GM12878 (cell line): Measurements from ENCODE around the gene DGKE. TPM values are rescaled to one million over a fixed set of nuclear protein-coding genes. Genes with fewer than 3 reads are reported as not detected.

Experiments used
- ATAC-seq: fragments of 200-7000 bp; cut with Tn5 transposase; 3 replicates; pipeline ENCODE4 v1.9.1; 2020; ENCODE audit warnings: mild to moderate bottlenecking, moderate library complexity
- BruUV-seq: library from RNA; stranded (reverse); fragments of 400-500 nt; replicated peaks from 2 replicates; lab custom pipeline; 2021; lab: Mats Ljungman, UMichigan
- CTCF ChIA-PET: fragments of 300-600 bp; sonication (Branson Sonifier 250); formaldehyde crosslinking; extraction: SDS; loops from one replicate; lab custom pipeline; 2021; ENCODE audit warnings: inconsistent platforms; lab: Yijun Ruan, JAX
- POLR2A ChIA-PET: fragments of 350-600 bp; formaldehyde crosslinking; extraction: SDS; loops from one replicate; lab custom pipeline; 2021; ENCODE audit warnings: inconsistent platforms; lab: Charles Lee
- RAD21 ChIA-PET: fragments of 300-600 bp; sonication (Branson Sonifier 250); formaldehyde crosslinking; loops from one replicate; lab custom pipeline; 2023; ENCODE audit warnings: antibody characterized with exemption; ENCODE audit not compliant: unreplicated experiment; lab: Charles Lee
- SMC1A ChIA-PET: fragments of 300-600 bp; sonication (Branson Sonifier 250); formaldehyde crosslinking; loops from one replicate; lab custom pipeline; 2023; ENCODE audit not compliant: unreplicated experiment, uncharacterized antibody; lab: Charles Lee
- DNase-seq: peaks from one replicate; pipeline ENCODE4 v3.0.0-alpha.2; 2011; ENCODE audit warnings: low read depth, low spot score
- FAIRE-seq: peaks from 3 replicates; lab custom pipeline; 2011; peaks lifted over from hg19 to GRCh38; lab: Jason Lieb, UNC
- H2AFZ ChIP-seq: 2 replicates; pipeline ENCODE4 v1.6.0; 2011; ENCODE audit warnings: low read depth, low read length, control low read depth; ENCODE audit not compliant: control insufficient read depth
- H3K27ac ChIP-seq: 2 replicates; pipeline ENCODE4 v1.5.1; 2011; ENCODE audit warnings: control low read depth; ENCODE audit not compliant: control insufficient read depth, insufficient read depth
- H3K27me3 ChIP-seq, 2 experiments: replicated peaks in 1 of 2; 2 replicates each; pipeline versions ENCODE4 v1.6.0 to v1.6.1; 2011; ENCODE audit warnings: low read length in 1 of 2; ENCODE audit not compliant: control insufficient read depth in 2 of 2, insufficient read depth in 2 of 2
- H3K36me3 ChIP-seq, 2 experiments: 2 replicates each; pipeline ENCODE4 v1.5.1; 2011; ENCODE audit warnings: low read length in 1 of 2; ENCODE audit not compliant: control insufficient read depth in 2 of 2, insufficient read depth in 2 of 2
- H3K4me1 ChIP-seq: 2 replicates; pipeline ENCODE4 v1.6.1; 2011; ENCODE audit warnings: mild to moderate bottlenecking, low read length, moderate library complexity, mixed read lengths; ENCODE audit not compliant: control insufficient read depth, insufficient read depth
- H3K4me2 ChIP-seq: 2 replicates; pipeline ENCODE4 v1.6.0; 2011; ENCODE audit warnings: control low read depth; ENCODE audit not compliant: control insufficient read depth, insufficient read depth
- H3K4me3 ChIP-seq: fragments of 200-600 bp; sonication (generic); 2 replicates; pipeline ENCODE4 v1.5.1; 2016
- H3K79me2 ChIP-seq: 2 replicates; pipeline ENCODE4 v1.6.0; 2011; ENCODE audit warnings: low read length; ENCODE audit not compliant: control insufficient read depth, insufficient read depth
- H3K9ac ChIP-seq: 2 replicates; pipeline ENCODE4 v1.8.0; 2011; ENCODE audit warnings: low read length, control low read depth, mixed read lengths; ENCODE audit not compliant: control insufficient read depth, insufficient read depth
- H3K9me3 ChIP-seq: replicated peaks from 3 replicates; pipeline ENCODE4 v1.5.1; 2011; ENCODE audit warnings: mild to moderate bottlenecking, low read length; ENCODE audit not compliant: control insufficient read depth, insufficient read depth
- H4K20me1 ChIP-seq: 2 replicates; pipeline ENCODE4 v1.6.0; 2011; ENCODE audit not compliant: control insufficient read depth, insufficient read depth
- HDAC6 ChIP-seq: fragments of 200-600 bp; sonication (generic); IDR thresholded peaks from one replicate; pipeline ENCODE4 v1.8.0; 2017; ENCODE audit warnings: antibody characterized with exemption; ENCODE audit not compliant: unreplicated experiment
- NR2C1 ChIP-seq: fragments of 450-650 bp; IDR thresholded peaks from 2 replicates; pipeline ENCODE4 v1.6.1; 2017; ENCODE audit warnings: antibody characterized with exemption, mild to moderate bottlenecking, moderate library complexity
- POLR2A ChIP-seq: IDR thresholded peaks from 2 replicates; pipeline ENCODE4 v1.6.1; 2011; ENCODE audit warnings: low read depth, mild to moderate bottlenecking, low read length
- POLR2AphosphoS2 ChIP-seq: IDR thresholded peaks from 2 replicates; pipeline ENCODE4 v1.6.1; 2011; ENCODE audit warnings: low read depth, mild to moderate bottlenecking, low read length, improper control_type of control experiment, moderate library complexity
- ZNF687 ChIP-seq: fragments of 450-650 bp; IDR thresholded peaks from 2 replicates; pipeline ENCODE4 v1.6.1; 2017; ENCODE audit warnings: mild to moderate bottlenecking, moderate library complexity
- WGBS: methylation state at CpG from one replicate; pipeline ENCODE4 v1.1.6; 2016; ENCODE audit warnings: low lambda C conversion rate; ENCODE audit not compliant: insufficient replicate concordance, insufficient coverage; ENCODE audit errors: missing lambda C conversion rate; 5-methylcytosine and 5-hydroxymethylcytosine counted together
- in situ Hi-C: fragments of 300-500 bp; cut with MboI; formaldehyde crosslinking; loops from 9 replicates; pipeline ENCODE4 v1.14.3; 2018; ENCODE audit warnings: mixed read lengths
- intact Hi-C: fragments of 100-400 bp; cut with micrococcal nuclease; formaldehyde crosslinking; loops from one replicate; pipeline ENCODE4 v1.14.2; 2022; ENCODE audit not compliant: unreplicated experiment
- polyA plus RNA-seq, 11 experiments: library from polyadenylated mRNA; depleted of rRNA in 4 of 11; unstranded in 6 of 11; stranded (reverse) in 5 of 11; fragments of >200 nt; fragmentation: Nextera tagmentation in 4 of 11; fragmentation: Illumina TruSeq in 1 of 11; extraction: Ambion mirVana in 4 of 11; extraction: Trizol in 1 of 11; gene quantifications; 1 replicate in 1 of 11; 2 replicates in 10 of 11; pipeline versions ENCODE4 v1.2.1 to v1.2.3, GENCODE V29; 2011 to 2016; ENCODE audit warnings: inconsistent platforms in 2 of 11, missing spikeins in 2 of 11, low read depth in 1 of 11
- total RNA-seq, 4 experiments: library from RNA; depleted of rRNA in 3 of 4; stranded (reverse); fragments of >200 nt in 3 of 4; fragmentation: Illumina TruSeq in 1 of 4; extraction: Trizol in 1 of 4; gene quantifications; 2 replicates each; pipeline versions ENCODE4 v1.2.1 to v1.2.3, GENCODE V29; 2013 to 2021

Gene DGKE
- total and polyA plus RNA-seq, 10 of the 15 experiments (the other 5 are each of a cell fraction or from before 2014, with no cell fraction given), result 2.8 to 18.0 (median 11.6) TPM

GRCh38 chr17:56884483-56885311 lies 50.7 kb downstream of the DGKE start:
- ChIA-PET POLR2A (no interaction called here), RAD21 (no interaction called here), SMC1A (no interaction called here)
- H3K27ac ChIP-seq, result no peak overlapping the region
- no peak overlapping the region for H3K4me2 ChIP-seq
- intact Hi-C loops, result no loop called here
- no peak overlapping the region for H3K4me3 ChIP-seq
- no peaks in the 10 kb centered on the region for H4K20me1 ChIP-seq
- H3K9me3 ChIP-seq, result peaks cover 18% of the 10 kb centered on the region; the same call in 2 of the 3 replicates
- DNase-seq, result no peak
- H2AFZ ChIP-seq, result no peak overlapping the region
- peaks cover 4 to 17% of the 10 kb centered on the region in 2 experiments; a peak in 3 of 4 replicates for H3K36me3 ChIP-seq
- no peak for FAIRE-seq
- TF ChIP-seq POLR2AphosphoS2 (0 out of 2 replicates have a peak, but pooled peaks have one; percentile 53), NR2C1 (no peak), ZNF687 (no peak), HDAC6 (no peak), POLR2A (peak; percentile 64; the same call in 1 of the 2 replicates)
- TF ChIP-seq, all 136 proteins: peak for 2
- peaks cover 6% of the 10 kb centered on the region for H3K4me1 ChIP-seq
- no peaks in the 10 kb centered on the region for H3K27me3 ChIP-seq
- WGBS, result 75% methylated on average over 6 of the region's 6 CpGs
- BruUV-seq, result no TSS peak
- in situ Hi-C loops, result no loop called here
- H3K79me2 ChIP-seq, result no peaks in the 10 kb centered on the region
- ATAC-seq, result no peak
- CTCF ChIA-PET, result interaction anchor here (0.6 to 2.2 kb wide), 2 partner anchors 65 to 952 kb away, joined by 3 to 6 read pairs; no protein-coding TSS in a partner anchor
- H3K9ac ChIP-seq, result no peak overlapping the region
